Measurements from ENCODE around the gene PLCD4. TPM values are rescaled to one million over a fixed set of nuclear protein-coding genes. Genes with fewer than 3 reads are reported as not detected.

Gene PLCD4
- total RNA-seq, 3 donors from 2014 or later = 0.05 to 0.40 TPM; not detected in 1

- H3K9me3 Mint-ChIP-seq = no peaks in the 10 kb centered on the region
- DNase-seq = no peak
- ATAC-seq = no peak
- no peaks in the 10 kb centered on the region for H3K4me1 Mint-ChIP-seq (ENCODE audit: low read depth)
- no peak overlapping the region for H3K4me3 Mint-ChIP-seq
- H3K36me3 Mint-ChIP-seq (ENCODE audit: insufficient read depth) = peaks cover 35% of the 10 kb centered on the region
- H3K27me3 Mint-ChIP-seq (ENCODE audit: low read depth) = no peaks in the 10 kb centered on the region
Observed at GRCh38 chr2:218642121-218642656, 34.5 kb downstream of the PLCD4 start.

DNA sequence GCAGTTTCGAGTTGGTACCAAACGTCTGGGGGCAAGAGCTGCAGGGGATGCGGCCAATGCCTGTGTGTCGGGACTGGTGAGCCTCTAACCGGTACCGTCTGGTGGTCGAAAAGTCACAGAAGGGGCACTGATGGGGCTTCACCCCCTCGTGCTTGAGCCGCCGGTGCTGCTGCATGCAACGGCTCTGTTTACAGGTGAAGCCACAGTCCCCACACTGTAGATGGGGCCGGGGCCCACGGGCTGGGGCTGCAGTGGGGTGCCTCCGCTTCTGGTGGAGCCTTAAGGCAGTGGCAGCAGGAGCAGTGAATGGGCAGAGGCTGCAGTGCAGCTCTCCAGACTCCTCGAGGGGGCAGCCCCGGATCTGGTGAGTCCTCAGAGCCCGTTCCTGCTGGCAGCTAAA lies 35.1 kb downstream of the PLCD4 start:
- no peaks in the 10 kb centered on the region for H3K27me3 Mint-ChIP-seq (ENCODE audit: low read depth)
- no peaks in the 10 kb centered on the region for H3K9me3 Mint-ChIP-seq
- peaks cover 37% of the 10 kb centered on the region for H3K36me3 Mint-ChIP-seq (ENCODE audit: insufficient read depth)
- ATAC-seq = no peak
- DNase-seq = no peak
- no peak overlapping the region for H3K4me3 Mint-ChIP-seq
- no peaks in the 10 kb centered on the region for H3K4me1 Mint-ChIP-seq (ENCODE audit: low read depth)

GRCh38 chr2:218643751-218644310 lies 36.1 kb downstream of the PLCD4 start:
- Mint-ChIP-seq H3K36me3 (ENCODE audit: insufficient read depth) (peaks cover 41% of the 10 kb centered on the region), H3K9me3 (no peaks in the 10 kb centered on the region), H3K4me3 (no peak overlapping the region), H3K4me1 (ENCODE audit: low read depth) (no peaks in the 10 kb centered on the region), H3K27me3 (ENCODE audit: low read depth) (no peaks in the 10 kb centered on the region)
- DNase-seq = no peak
- no peak for ATAC-seq

DNA sequence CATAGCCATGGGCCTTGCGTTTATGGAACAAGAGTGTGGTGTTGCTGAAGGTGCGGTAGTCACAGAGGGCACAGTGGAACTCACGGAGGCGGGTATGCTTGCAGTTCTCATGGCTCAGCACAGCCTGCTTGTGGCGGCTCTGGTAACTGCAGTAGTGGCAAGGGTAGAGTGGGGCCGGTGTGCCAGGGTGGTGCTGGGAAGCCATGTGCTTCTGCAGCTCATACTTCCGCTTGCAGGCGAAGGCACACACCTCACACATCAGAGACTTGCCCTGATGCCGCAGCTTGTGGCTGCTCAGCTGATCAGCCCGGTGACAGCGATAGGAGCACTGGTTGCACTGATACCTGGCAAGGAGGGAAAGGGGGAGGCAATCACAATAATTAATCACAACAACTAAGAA lies 37.0 kb downstream of the PLCD4 start:
- no peak overlapping the region for H3K4me3 Mint-ChIP-seq
- H3K9me3 Mint-ChIP-seq = no peaks in the 10 kb centered on the region
- H3K27me3 Mint-ChIP-seq (ENCODE audit: low read depth) = no peaks in the 10 kb centered on the region
- DNase-seq (no peak), ATAC-seq (no peak)
- peaks cover 38% of the 10 kb centered on the region for H3K36me3 Mint-ChIP-seq (ENCODE audit: insufficient read depth)
- no peaks in the 10 kb centered on the region for H3K4me1 Mint-ChIP-seq (ENCODE audit: low read depth)

DNA sequence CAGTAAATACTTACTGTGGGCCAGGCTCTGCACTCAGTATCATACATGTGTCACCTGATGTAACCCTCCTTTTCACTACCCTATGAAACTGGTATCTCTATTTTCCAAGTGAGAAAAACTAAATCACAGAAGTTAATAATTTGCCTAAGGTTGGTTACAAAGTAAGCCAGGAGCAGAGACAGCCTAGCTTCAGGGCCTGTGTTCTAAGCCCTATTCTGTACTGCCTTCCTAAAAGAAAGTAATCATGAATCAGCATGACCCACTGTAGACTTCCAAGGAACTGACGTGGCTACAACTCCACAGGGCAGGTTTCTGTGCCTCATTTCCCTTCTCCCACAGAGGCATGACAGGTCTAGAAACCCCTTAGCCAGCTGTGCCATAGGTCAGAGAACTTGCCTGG lies 37.4 kb downstream of the PLCD4 start:
- no peak overlapping the region for H3K4me3 Mint-ChIP-seq
- ATAC-seq (no peak), DNase-seq (no peak)
- H3K27me3 Mint-ChIP-seq (ENCODE audit: low read depth) = no peaks in the 10 kb centered on the region
- H3K9me3 Mint-ChIP-seq = no peaks in the 10 kb centered on the region
- peaks cover 38% of the 10 kb centered on the region for H3K36me3 Mint-ChIP-seq (ENCODE audit: insufficient read depth)
- no peaks in the 10 kb centered on the region for H3K4me1 Mint-ChIP-seq (ENCODE audit: low read depth)

GRCh38 chr2:218648088-218648786 lies 40.5 kb downstream of the PLCD4 start:
- H3K4me3 Mint-ChIP-seq = no peak overlapping the region
- no peaks in the 10 kb centered on the region for H3K4me1 Mint-ChIP-seq (ENCODE audit: low read depth)
- DNase-seq (peak; percentile 39), ATAC-seq (peak; percentile 68 to 87)
- H3K36me3 Mint-ChIP-seq (ENCODE audit: insufficient read depth) = peaks cover 44% of the 10 kb centered on the region
- H3K9me3 Mint-ChIP-seq = no peaks in the 10 kb centered on the region
- no peaks in the 10 kb centered on the region for H3K27me3 Mint-ChIP-seq (ENCODE audit: low read depth)

GRCh38 chr2:218648787-218649100 lies 41.0 kb downstream of the PLCD4 start:
- no peak overlapping the region for H3K4me3 Mint-ChIP-seq
- DNase-seq = no peak
- no peaks in the 10 kb centered on the region for H3K4me1 Mint-ChIP-seq (ENCODE audit: low read depth)
- peak; percentile 20 to 31 for ATAC-seq
- H3K36me3 Mint-ChIP-seq (ENCODE audit: insufficient read depth) = peaks cover 44% of the 10 kb centered on the region
- no peaks in the 10 kb centered on the region for H3K27me3 Mint-ChIP-seq (ENCODE audit: low read depth)
- no peaks in the 10 kb centered on the region for H3K9me3 Mint-ChIP-seq

GRCh38 chr2:218655751-218656150 lies 48.1 kb downstream of the PLCD4 start:
- DNase-seq = no peak
- H3K4me1 Mint-ChIP-seq (ENCODE audit: low read depth) = peaks cover 30% of the 10 kb centered on the region
- no peak overlapping the region for H3K4me3 Mint-ChIP-seq
- no peak for ATAC-seq
- peaks cover 12% of the 10 kb centered on the region for H3K36me3 Mint-ChIP-seq (ENCODE audit: insufficient read depth)
- H3K27me3 Mint-ChIP-seq (ENCODE audit: low read depth) = no peaks in the 10 kb centered on the region
- no peaks in the 10 kb centered on the region for H3K9me3 Mint-ChIP-seq

DNA sequence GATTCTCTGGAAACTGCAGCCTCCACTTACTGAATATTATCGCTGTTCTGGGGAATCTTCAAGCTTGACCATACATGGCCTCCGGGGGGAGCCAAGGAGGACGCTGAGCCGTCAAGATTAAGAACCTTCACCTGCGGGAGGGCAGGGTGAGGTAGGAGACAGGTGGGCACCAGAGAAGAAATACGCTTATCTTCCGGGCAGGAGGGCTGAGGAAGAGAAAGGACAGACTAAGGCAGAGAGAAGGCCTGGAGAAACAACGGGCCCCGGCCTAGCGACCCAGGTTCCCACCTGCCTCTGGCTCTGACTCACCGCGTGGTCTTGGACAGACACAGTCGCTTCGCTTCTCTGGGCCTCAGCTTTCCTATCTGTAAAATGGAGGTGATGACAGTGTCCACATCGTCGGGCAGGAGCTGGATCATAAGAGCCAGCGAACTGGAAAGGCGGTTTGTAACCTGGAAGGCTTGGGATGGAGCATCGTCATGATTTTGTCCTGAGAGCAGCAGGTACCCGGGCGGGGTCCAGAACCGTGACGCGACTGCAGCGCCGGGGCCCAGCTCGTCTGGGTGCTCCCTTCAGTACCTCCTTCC lies 51.1 kb downstream of the PLCD4 start:
- H3K4me3 Mint-ChIP-seq = peak overlapping the region; percentile 90
- DNase-seq (peak; percentile 28), ATAC-seq (peak; percentile 38)
- peaks cover 30% of the 10 kb centered on the region for H3K4me1 Mint-ChIP-seq (ENCODE audit: low read depth)
- no peaks in the 10 kb centered on the region for H3K9me3 Mint-ChIP-seq
- peaks cover 24% of the 10 kb centered on the region for H3K36me3 Mint-ChIP-seq (ENCODE audit: insufficient read depth)
- no peaks in the 10 kb centered on the region for H3K27me3 Mint-ChIP-seq (ENCODE audit: low read depth)

GRCh38 chr2:218659258-218659987 lies 51.7 kb downstream of the PLCD4 start, which contains the start of the genes BCS1L and ZNF142:
TSS of gene BCS1L (plus strand) at chr2:218659683. CDS start at chr2:218660988, 1,305 bp downstream.
TSS of gene ZNF142 (minus strand) at chr2:218659623. CDS start at chr2:218656429, 3,194 bp downstream.
- no peaks in the 10 kb centered on the region for H3K9me3 Mint-ChIP-seq
- no peaks in the 10 kb centered on the region for H3K27me3 Mint-ChIP-seq (ENCODE audit: low read depth)
- H3K4me3 Mint-ChIP-seq = peak within 1 kb of the TSS; percentile 90
- H3K36me3 Mint-ChIP-seq (ENCODE audit: insufficient read depth) = peaks cover 28% of the 10 kb centered on the region
- peaks cover 30% of the 10 kb centered on the region for H3K4me1 Mint-ChIP-seq (ENCODE audit: low read depth)
- ATAC-seq (peak; percentile 96), DNase-seq (peak; percentile 92)

DNA sequence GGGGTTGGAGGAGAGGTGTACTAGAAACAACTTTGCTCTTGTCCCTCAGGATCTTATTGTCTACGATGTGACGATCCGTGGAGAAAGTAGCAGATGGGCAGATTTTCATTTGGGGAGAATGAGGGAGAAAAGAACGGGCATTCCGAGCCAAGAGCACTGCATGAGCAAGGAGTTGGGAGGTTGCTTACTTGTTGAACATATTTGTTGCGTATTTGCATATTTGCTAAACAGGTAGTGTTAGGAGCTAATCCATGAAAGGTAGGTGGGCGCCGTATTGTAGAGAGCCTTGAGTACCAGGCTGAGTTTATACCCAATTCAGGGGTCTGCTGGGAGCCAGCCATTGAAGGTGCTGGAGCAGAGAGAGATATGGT lies 52.3 kb downstream of the PLCD4 start:
- peaks cover 30% of the 10 kb centered on the region for H3K4me1 Mint-ChIP-seq (ENCODE audit: low read depth)
- H3K9me3 Mint-ChIP-seq = no peaks in the 10 kb centered on the region
- H3K36me3 Mint-ChIP-seq (ENCODE audit: insufficient read depth) = peaks cover 31% of the 10 kb centered on the region
- ATAC-seq (no peak), DNase-seq (no peak)
- H3K4me3 Mint-ChIP-seq = peak overlapping the region; percentile 90
- H3K27me3 Mint-ChIP-seq (ENCODE audit: low read depth) = no peaks in the 10 kb centered on the region

DNA sequence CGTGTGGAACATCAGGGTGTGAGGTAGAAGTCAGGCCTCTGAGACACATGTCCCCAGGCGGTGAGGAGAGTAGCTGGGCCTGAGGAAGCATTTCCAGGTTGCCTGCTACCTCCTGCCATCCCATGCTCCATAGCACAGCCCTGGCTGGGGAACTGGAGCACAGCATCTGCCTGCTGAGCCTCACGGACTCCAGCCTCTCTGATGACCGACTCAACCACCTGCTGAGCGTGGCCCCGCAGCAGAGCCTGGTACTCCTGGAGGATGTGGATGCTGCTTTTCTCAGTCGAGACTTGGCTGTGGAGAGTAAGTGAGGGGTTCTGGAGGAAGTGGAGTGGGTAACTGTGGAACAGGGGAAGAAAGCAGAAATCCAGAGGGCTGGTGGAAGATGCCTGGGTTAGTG lies 54.7 kb downstream of the PLCD4 start:
- ATAC-seq (no peak), DNase-seq (no peak)
- H3K36me3 Mint-ChIP-seq (ENCODE audit: insufficient read depth) = peaks cover 45% of the 10 kb centered on the region
- H3K4me3 Mint-ChIP-seq = no peak overlapping the region
- H3K27me3 Mint-ChIP-seq (ENCODE audit: low read depth) = no peaks in the 10 kb centered on the region
- no peaks in the 10 kb centered on the region for H3K9me3 Mint-ChIP-seq
- H3K4me1 Mint-ChIP-seq (ENCODE audit: low read depth) = peaks cover 23% of the 10 kb centered on the region

DNA sequence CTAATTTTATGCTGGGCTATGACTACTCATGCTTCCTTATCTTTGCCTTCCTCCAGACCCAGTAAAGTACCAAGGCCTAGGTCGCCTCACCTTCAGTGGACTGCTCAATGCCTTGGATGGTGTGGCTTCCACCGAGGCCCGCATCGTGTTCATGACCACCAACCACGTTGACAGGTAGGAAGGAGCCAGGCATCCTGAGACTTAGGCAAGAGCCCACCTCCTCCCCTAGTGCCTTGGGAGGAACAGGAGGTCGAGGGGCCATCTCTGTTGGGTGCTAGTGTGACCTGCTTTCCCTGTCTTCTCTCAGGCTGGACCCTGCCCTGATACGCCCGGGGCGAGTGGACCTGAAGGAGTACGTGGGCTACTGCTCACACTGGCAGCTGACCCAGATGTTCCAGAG lies 55.1 kb downstream of the PLCD4 start:
- Mint-ChIP-seq H3K27me3 (ENCODE audit: low read depth) (no peaks in the 10 kb centered on the region), H3K9me3 (no peaks in the 10 kb centered on the region), H3K4me1 (ENCODE audit: low read depth) (peaks cover 20% of the 10 kb centered on the region), H3K36me3 (ENCODE audit: insufficient read depth) (peaks cover 45% of the 10 kb centered on the region), H3K4me3 (no peak overlapping the region)
- ATAC-seq (no peak), DNase-seq (no peak)

DNA sequence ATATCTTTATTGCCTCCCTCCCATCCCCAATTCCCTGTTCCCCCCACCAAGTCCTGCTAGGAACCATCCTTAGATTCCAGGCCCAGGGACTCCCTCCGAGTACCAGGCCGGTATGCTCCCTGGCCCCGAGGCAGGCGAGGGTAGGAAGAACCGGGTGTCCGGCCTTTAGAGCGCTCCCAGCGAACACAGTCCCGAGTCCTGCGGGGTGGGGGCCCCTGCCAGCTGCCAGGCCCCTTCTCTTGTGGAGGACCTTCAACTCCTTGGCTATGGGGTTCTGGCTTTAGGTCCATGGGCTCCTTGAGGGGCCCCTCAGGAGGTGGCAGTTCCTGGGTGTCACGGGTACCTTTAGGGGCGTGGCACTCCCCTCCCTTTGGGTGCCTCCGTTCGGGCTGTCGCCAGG lies 56.2 kb downstream of the PLCD4 start:
- ATAC-seq (no peak), DNase-seq (no peak)
- Mint-ChIP-seq H3K36me3 (ENCODE audit: insufficient read depth) (peaks cover 45% of the 10 kb centered on the region), H3K9me3 (no peaks in the 10 kb centered on the region), H3K4me1 (ENCODE audit: low read depth) (peaks cover 10% of the 10 kb centered on the region), H3K27me3 (ENCODE audit: low read depth) (no peaks in the 10 kb centered on the region), H3K4me3 (no peak overlapping the region)

Data from activated T-cell treated with anti-CD3 and anti-CD28 coated beads, Interleukin-2, amount 50 U/mL, for 4 hours (primary cell).